OCI-LY7 (cell line): Measurements from ENCODE around the gene HAUS1. TPM values are rescaled to one million over a fixed set of nuclear protein-coding genes. Genes with fewer than 3 reads are reported as not detected.
"Not testable (repeated sequence)": the region's sequence is repeated elsewhere in the genome, so short reads cannot be mapped to it uniquely, and the experiment has no call there.

ENCODE experiments used
- BruUV-seq: library from RNA; stranded (reverse); fragments of 400-500 nt; replicated peaks from 2 replicates; lab custom pipeline; 2021; lab: Mats Ljungman, UMichigan
- CTCF ChIA-PET: fragments of 300-600 bp; sonication (Branson Sonifier 250); formaldehyde crosslinking; loops from one replicate; lab custom pipeline; 2022; ENCODE audit warnings: antibody characterized with exemption; ENCODE audit not compliant: unreplicated experiment; lab: Charles Lee
- POLR2A ChIA-PET: fragments of 300-600 bp; sonication (Branson Sonifier 250); formaldehyde crosslinking; loops from one replicate; lab custom pipeline; 2022; ENCODE audit warnings: antibody characterized with exemption; lab: Charles Lee
- DNase-seq: peaks from one replicate; pipeline ENCODE4 v3.0.0-alpha.2; 2015; ENCODE audit warnings: low spot score
- H2AFZ ChIP-seq: fragments of 200-600 bp; sonication (generic), shearing (Covaris generic); 2 replicates; pipeline ENCODE4 v1.6.1; 2014; ENCODE audit warnings: mild to moderate bottlenecking, antibody characterized with exemption, low read length, moderate library complexity
- H3K27ac ChIP-seq: fragments of 200-600 bp; sonication (generic); 2 replicates; pipeline ENCODE4 v1.5.1; 2014; ENCODE audit warnings: mixed run types, low read depth, mild to moderate bottlenecking, moderate library complexity, low read length, inconsistent platforms; ENCODE audit not compliant: poor library complexity, severe bottlenecking
- H3K36me3 ChIP-seq: fragments of 200-600 bp; sonication (generic); 2 replicates; pipeline ENCODE4 v1.6.1; 2014; ENCODE audit warnings: mild to moderate bottlenecking, antibody characterized with exemption, low read length, moderate library complexity, mixed read lengths; ENCODE audit not compliant: insufficient read depth
- H3K4me1 ChIP-seq: fragments of 200-600 bp; sonication (generic); 2 replicates; pipeline ENCODE4 v1.5.1; 2014; ENCODE audit warnings: mild to moderate bottlenecking, low read length; ENCODE audit not compliant: insufficient read depth, poor library complexity, severe bottlenecking
- H3K4me2 ChIP-seq: fragments of 200-600 bp; sonication (generic); 2 replicates; pipeline ENCODE4 v1.6.1; 2014; ENCODE audit warnings: mild to moderate bottlenecking, low read length
- H3K4me3 ChIP-seq: fragments of 200-600 bp; sonication (generic); 2 replicates; pipeline ENCODE4 v1.5.1; 2014; ENCODE audit warnings: mild to moderate bottlenecking, low read depth, low read length; ENCODE audit not compliant: poor library complexity, severe bottlenecking
- H3K79me2 ChIP-seq: fragments of 200-600 bp; sonication (generic); 2 replicates; pipeline ENCODE4 v1.6.1; 2016; ENCODE audit warnings: low read depth, mild to moderate bottlenecking, low read length, moderate library complexity, mixed read lengths; ENCODE audit not compliant: insufficient read depth
- H3K9me2 ChIP-seq: fragments of 200-600 bp; sonication (generic); 2 replicates; pipeline ENCODE4 v1.6.1; 2016; ENCODE audit warnings: mild to moderate bottlenecking, low read length, mixed read lengths; ENCODE audit not compliant: insufficient read depth
- H3K9me3 ChIP-seq: fragments of 200-600 bp; sonication (generic); 2 replicates; pipeline ENCODE4 v1.6.1; 2014; ENCODE audit warnings: mild to moderate bottlenecking, mixed run types, low read length, mixed read lengths
- H4K20me1 ChIP-seq: fragments of 200-600 bp; sonication (generic); 2 replicates; pipeline ENCODE4 v1.6.1; 2014; ENCODE audit warnings: mild to moderate bottlenecking, antibody characterized with exemption, low read length, moderate library complexity, mixed read lengths; ENCODE audit not compliant: insufficient read depth
- EZH2phosphoT487 ChIP-seq: fragments of 200-600 bp; sonication (generic); IDR thresholded peaks from 2 replicates; pipeline ENCODE4 v1.6.1; 2018; ENCODE audit warnings: low read depth, borderline replicate concordance, mild to moderate bottlenecking, mixed run types, antibody characterized with exemption, low read length, moderate library complexity, mixed read lengths
- intact Hi-C: fragments of 100-400 bp; cut with micrococcal nuclease; formaldehyde crosslinking; loops from one replicate; pipeline ENCODE4 v1.10.0; 2022; ENCODE audit not compliant: unreplicated experiment
- total RNA-seq, 2 experiments: library from RNA; depleted of rRNA in 1 of 2; stranded (reverse); fragments of >200 nt in 1 of 2; shearing (Covaris generic) in 1 of 2; gene quantifications; 2 replicates each; pipeline ENCODE4 v1.2.3, GENCODE V29; 2014 to 2022
- TF ChIP-seq, protein P1 (sequence below): fragments of 200-600 bp; sonication (generic); conservative IDR thresholded peaks from 2 replicates; pipeline ENCODE4 v1.5.1; 2014; ENCODE audit warnings: mild to moderate bottlenecking, antibody characterized with exemption, low read length, moderate library complexity, mixed read lengths

The HAUS1 gene
- total RNA-seq, 2 experiments from 2014 or later, result 24.8 to 38.4 TPM

GRCh38 chr18:46156843-46157242, 52.7 kb downstream of the HAUS1 start:
- DNase-seq, result no peak
- Histone ChIP-seq H3K27ac (no peak overlapping the region), H3K4me1 (no peaks in the 10 kb centered on the region), H2AFZ (no peak overlapping the region), H3K4me3 (no peak overlapping the region), H3K9me2 (no peaks in the 10 kb centered on the region), H4K20me1 (no peaks in the 10 kb centered on the region), H3K79me2 (no peaks in the 10 kb centered on the region), H3K4me2 (no peak overlapping the region), H3K36me3 (no peaks in the 10 kb centered on the region), H3K9me3 (no peaks in the 10 kb centered on the region)
- no peak for TF ChIP-seq EZH2phosphoT487
- TF ChIP-seq, protein P1, sequence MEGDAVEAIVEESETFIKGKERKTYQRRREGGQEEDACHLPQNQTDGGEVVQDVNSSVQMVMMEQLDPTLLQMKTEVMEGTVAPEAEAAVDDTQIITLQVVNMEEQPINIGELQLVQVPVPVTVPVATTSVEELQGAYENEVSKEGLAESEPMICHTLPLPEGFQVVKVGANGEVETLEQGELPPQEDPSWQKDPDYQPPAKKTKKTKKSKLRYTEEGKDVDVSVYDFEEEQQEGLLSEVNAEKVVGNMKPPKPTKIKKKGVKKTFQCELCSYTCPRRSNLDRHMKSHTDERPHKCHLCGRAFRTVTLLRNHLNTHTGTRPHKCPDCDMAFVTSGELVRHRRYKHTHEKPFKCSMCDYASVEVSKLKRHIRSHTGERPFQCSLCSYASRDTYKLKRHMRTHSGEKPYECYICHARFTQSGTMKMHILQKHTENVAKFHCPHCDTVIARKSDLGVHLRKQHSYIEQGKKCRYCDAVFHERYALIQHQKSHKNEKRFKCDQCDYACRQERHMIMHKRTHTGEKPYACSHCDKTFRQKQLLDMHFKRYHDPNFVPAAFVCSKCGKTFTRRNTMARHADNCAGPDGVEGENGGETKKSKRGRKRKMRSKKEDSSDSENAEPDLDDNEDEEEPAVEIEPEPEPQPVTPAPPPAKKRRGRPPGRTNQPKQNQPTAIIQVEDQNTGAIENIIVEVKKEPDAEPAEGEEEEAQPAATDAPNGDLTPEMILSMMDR, result no peak
- ChIA-PET CTCF (no interaction called here), POLR2A (no interaction called here)
- intact Hi-C loops, result no loop called here
- no TSS peak for BruUV-seq

GRCh38 chr18:46158499-46158898, 54.3 kb downstream of the HAUS1 start:
- BruUV-seq, result no TSS peak
- Histone ChIP-seq H3K27ac (no peak overlapping the region), H4K20me1 (no peaks in the 10 kb centered on the region), H3K4me2 (no peak overlapping the region), H3K4me3 (no peak overlapping the region), H3K9me2 (no peaks in the 10 kb centered on the region), H3K9me3 (no peaks in the 10 kb centered on the region), H3K79me2 (no peaks in the 10 kb centered on the region), H2AFZ (no peak overlapping the region), H3K36me3 (no peaks in the 10 kb centered on the region), H3K4me1 (no peaks in the 10 kb centered on the region)
- TF ChIP-seq, protein P1, result no peak
- TF ChIP-seq EZH2phosphoT487, result no peak
- POLR2A ChIA-PET, result interaction anchor here (0.6 kb wide), 1 partner anchor 1837 kb away, joined by 3 read pairs; no protein-coding TSS in a partner anchor
- intact Hi-C loops, result no loop called here
- CTCF ChIA-PET, result no interaction called here
- DNase-seq, result no peak

- no peaks in the 10 kb centered on the region for H3K79me2 ChIP-seq
- no peak for DNase-seq
- H3K4me3 ChIP-seq, result no peak overlapping the region
- ChIA-PET CTCF (no interaction called here), POLR2A (no interaction called here)
- H3K9me3 ChIP-seq, result no peaks in the 10 kb centered on the region
- H3K27ac ChIP-seq, result no peak overlapping the region
- BruUV-seq, result no TSS peak
- H3K4me1 ChIP-seq, result no peaks in the 10 kb centered on the region
- H4K20me1 ChIP-seq, result no peaks in the 10 kb centered on the region
- no peak overlapping the region for H3K4me2 ChIP-seq
- TF ChIP-seq, protein P1, result no peak
- TF ChIP-seq EZH2phosphoT487, result no peak
- H3K36me3 ChIP-seq, result no peaks in the 10 kb centered on the region
- no peaks in the 10 kb centered on the region for H3K9me2 ChIP-seq
- intact Hi-C loops, result no loop called here
- no peak overlapping the region for H2AFZ ChIP-seq
Measured at GRCh38 chr18:46160050-46160798, 56.0 kb downstream of the HAUS1 start.

DNA sequence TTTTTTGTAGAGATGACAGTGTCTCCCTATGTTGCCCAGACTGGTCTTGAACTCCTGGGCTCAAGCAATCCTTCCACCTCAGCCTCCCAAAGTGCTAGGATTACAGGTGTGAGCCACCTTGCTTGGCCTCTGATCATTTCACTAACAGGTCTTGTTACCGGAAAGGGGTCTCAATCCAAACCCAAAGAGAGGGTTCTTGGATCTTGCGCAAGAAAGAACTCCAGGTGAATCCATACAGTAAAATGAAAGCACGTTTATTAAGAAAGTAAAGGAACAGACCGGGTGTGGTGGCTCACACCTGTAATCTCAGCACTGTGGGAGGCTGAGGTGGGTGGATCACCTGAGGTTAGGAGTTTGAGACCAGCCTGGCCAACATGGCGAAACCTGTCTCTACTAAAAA, 56.7 kb downstream of the HAUS1 start:
- H3K4me2 ChIP-seq, DNase-seq, H3K36me3 ChIP-seq, intact Hi-C loops, H3K4me3 ChIP-seq, H2AFZ ChIP-seq, H4K20me1 ChIP-seq, H3K4me1 ChIP-seq, POLR2A ChIA-PET, CTCF ChIA-PET, H3K27ac ChIP-seq, H3K9me3 ChIP-seq, BruUV-seq, H3K79me2 ChIP-seq, H3K9me2 ChIP-seq: not testable (repeated sequence)
